SU-DHL-6 (cell line): Measurements from ENCODE around the gene ADAM10.

ENCODE experiments used
- CTCF ChIP-seq: fragments of 200-600 bp; sonication (generic); IDR thresholded peaks from one replicate; pipeline ENCODE4 v1.5.1; 2017; ENCODE audit warnings: antibody characterized with exemption, mild to moderate bottlenecking, low read length, moderate library complexity; ENCODE audit not compliant: insufficient read depth, poor library complexity, severe bottlenecking
- EZH2phosphoT487 ChIP-seq: fragments of 200-600 bp; sonication (generic), shearing (Covaris generic); conservative IDR thresholded peaks from 2 replicates; pipeline ENCODE4 v1.6.1; 2018; ENCODE audit warnings: mild to moderate bottlenecking, antibody characterized with exemption, low read length, moderate library complexity, mixed read lengths

DNA sequence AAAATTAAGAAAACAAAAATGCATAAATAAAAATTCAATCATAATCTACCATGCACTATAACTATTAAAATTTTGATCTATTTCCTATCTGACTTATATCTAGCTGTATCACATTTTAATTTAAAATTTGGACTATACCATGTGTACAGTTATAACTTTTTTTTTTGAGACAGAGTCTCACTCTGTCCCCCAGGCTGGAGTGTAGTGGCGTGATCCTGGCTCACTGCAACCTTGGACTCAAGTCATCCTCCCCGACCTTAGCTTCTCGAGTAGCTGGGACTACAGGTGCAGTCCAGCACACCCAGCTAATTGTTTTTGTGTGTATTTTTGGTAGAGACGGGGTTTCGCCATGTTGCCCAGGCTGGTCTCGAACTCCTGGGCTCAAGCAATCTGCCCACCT, 119.9 kb downstream of the ADAM10 start:
- TF ChIP-seq CTCF = no peak
- no peak for TF ChIP-seq EZH2phosphoT487
